ENCODE results near the gene FSTL1.

- TF ChIP-seq CTCF (IDR thresholded peaks at IDR 0.05; ENCODE audit: low read depth, low read length) (no peak; the same call in 1 of the 2 replicates), EZH2phosphoT487 (IDR thresholded peaks at IDR 0.05; ENCODE audit: low read depth) (no peak)
These were observed 101.6 kb downstream of the FSTL1 start, which contains the start of gene LRRC58 for GRCh38 chr3:120348991-120349854.
